DMS 273 (cell line): ENCODE results near the gene GTF2IRD2.
"Not testable (repeated sequence)": the region's sequence is repeated elsewhere in the genome, so short reads cannot be mapped to it uniquely, and the experiment has no call there.

Source experiments
- DNase-seq: peaks from one replicate; lab custom pipeline; 2025; ENCODE audit not compliant: unreplicated experiment; lab: John Stamatoyannopoulos, UW

The GTF2IRD2 gene

DNA sequence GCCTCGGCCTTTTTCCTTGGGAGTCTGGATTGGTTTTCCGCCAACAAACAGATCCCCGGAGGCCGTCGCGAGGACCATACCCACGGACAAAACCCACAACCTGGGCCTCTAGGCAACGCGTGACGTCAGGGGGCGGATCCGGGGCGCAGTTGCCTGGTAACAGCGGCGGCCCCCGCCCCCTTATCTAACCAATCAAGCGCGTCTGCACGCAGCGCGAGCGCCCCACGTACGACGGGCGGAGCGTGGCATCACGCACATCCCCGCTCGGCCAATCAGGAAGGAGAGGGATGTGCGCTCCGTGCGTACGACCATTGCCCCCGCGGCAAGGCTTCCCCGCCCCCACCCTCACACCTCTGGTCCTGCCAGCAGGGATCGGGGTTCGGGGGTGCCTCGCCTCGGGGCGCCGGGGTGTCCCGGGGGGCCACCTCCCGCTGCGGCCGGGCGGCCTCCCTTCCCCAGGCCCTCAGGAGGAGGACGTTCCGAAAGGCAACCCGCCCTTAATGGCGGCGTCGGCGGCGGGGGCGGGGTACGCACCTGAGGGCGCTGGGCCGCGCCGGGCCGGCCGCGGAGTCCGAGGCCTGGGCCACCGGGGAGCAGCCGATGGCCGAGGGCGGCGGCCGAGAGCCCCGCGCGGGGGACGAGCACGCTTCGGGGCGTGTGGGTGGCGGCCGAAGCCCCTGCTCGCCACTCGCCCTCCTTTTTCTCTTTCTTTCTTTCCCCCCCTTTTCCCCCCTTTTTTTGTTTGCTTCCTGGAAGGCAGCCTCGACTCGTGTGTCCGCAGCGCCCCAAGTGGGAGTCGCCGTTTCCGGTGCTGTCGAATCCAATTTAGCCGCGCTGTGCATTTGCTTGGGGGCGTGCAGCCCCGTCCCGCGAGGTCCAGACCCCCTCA lies at the start of gene GTF2IRD2:
GTF2IRD2 (minus strand) TSS at position 773 of the 889 bp plus-strand sequence. CDS start 15,227 bp downstream, outside the sequence.
- DNase-seq = not testable (repeated sequence)

DNA sequence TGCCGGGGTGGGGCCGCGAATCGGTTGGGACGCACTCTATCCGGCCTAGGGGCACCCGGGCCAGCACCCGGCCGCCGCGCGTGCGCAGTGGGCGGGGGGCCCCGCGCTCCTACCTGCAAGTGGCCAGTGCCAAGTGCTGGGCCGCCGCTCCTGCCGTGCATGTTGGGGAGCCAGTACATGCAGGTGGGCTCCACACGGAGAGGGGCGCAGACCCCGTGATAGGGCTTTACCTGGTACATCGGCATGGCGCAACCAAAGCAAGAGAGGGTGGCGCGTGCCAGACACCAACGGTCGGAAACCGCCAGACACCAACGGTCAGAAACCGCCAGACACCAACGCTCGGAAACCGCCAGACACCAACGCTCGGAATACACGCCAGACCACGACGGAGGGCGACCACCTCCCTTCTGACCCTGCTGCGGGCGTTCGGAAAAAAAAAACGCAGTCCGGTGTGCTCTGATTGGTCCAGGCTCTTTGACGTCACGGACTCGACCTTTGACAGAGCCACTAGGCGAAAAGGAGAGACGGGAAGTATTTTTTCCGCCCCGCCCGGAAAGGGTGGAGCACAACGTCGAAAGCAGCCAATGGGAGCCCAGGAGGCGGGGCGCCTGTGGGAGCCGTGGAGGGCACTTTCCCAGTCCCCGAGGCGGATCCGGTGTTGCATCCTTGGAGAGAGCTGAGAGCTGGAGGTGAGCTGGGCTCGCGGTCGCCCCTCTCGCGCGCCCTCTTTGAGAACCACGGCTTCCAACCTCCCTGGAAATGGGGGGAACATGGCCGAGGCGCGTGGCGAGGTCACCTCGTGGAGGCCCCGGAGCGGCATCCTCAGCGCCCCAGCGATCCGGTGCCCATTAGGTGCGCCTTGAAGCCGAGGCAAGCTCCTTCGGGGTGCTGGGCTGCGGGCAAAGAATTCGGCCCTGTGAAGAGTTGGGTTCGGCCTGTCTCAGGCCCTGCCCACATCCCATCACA lies 39.0 kb upstream of the GTF2IRD2 start:
- peak; percentile 93 for DNase-seq

DNA sequence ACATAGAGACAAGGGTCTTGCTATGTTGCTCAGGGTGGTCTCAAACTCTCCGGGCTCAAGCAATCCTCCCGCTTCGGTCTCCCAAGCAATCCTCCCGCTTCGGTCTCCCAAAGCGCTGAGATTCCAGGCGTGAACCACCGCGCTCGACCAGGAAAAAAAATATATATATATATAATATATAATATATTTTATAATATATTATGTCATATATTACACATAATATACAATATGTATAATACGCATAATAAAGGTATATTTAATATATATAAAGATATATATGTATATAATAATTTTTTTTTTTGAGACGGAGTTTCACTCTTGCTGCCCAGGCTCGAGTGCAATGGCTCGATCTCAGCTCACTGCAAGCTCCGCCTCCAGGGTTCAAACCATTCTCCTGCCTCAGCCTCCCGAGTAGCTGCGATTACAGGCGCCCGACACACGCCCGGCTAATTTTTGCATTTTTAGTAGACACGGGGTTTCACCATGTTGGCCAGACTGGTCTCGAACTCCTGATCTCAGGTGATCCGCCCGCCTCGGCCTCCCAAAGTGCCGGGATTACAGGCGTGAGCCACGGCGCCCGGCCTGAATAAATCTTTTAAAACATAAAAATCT lies 38.2 kb upstream of the GTF2IRD2 start:
- not testable (repeated sequence) for DNase-seq

DNA sequence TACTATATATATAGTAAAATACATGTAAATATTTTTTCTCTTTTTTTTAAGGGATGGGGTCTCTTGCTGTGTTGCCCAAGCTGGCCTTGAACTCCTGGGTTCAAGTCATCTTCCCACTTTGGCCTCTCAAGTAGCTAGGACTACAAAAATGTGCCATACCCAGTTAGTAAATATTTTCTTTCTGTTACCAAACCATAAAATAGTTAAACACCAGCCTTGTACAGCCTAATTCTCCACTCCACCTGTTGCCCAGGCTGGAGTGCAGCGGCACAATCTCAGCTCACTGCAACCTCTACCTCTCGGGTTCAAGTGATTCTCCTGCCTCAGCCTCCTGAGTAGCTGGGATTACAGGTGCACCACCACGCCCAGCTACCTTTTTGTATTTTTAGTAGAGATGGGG lies 33.9 kb upstream of the GTF2IRD2 start:
- not testable (repeated sequence) for DNase-seq

DNA sequence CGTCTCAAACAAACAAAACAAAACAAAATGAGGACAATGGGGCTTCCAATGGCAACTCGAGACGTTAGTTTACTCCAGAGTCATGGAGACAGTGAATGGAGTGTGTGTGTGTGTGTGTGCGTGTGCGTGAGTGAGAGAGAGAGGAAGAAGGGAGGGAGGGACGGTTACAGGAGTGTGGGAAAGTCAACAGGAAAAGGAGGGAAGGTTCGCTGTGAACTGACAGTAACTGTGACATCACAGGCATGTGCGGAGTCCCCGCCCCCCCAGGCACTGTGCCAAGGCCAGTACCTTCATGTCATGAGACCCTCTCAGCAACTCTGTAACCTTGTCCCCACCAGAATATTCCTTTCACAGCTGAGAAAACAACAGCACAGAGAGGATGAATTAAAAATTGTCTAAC lies 30.7 kb upstream of the GTF2IRD2 start:
- DNase-seq = not testable (repeated sequence)

DNA sequence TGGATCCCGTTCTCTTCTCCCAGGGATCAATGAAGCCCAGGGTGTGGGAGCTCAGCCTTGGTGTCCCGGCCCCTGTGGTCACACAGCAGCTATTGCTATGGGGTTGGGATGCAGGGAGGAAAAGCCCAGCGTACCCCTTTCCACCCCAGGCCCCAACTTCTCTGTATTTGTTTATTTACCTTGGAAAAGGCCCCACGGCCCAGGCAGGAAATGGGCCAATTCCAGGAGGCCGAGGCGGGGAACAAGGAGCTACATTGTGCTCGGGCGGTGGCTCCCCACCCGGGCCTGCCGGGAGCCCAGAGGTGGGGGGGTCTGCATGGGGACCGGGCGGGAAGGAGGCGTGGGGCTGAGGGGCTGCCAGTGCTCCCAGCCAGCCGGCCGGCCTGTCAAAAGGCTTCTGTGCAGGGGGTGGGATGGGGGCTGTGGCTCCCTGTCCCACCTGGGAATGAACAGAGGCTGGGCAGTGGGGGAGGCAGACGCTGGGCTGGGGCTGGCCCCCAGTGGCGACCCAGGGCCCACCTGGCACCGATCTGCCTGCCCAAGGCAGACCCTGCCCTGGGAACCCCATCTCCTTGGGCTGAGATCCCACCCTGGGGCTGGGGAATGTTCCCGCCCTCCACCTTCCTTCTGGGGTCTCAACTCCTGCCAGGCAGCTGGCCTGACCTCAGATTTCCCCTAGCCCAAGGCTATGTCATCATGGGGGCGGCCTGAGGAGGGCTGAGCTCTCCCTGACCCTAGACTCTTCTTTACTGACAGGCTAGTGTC lies 23.5 kb upstream of the GTF2IRD2 start:
- not testable (repeated sequence) for DNase-seq

DNA sequence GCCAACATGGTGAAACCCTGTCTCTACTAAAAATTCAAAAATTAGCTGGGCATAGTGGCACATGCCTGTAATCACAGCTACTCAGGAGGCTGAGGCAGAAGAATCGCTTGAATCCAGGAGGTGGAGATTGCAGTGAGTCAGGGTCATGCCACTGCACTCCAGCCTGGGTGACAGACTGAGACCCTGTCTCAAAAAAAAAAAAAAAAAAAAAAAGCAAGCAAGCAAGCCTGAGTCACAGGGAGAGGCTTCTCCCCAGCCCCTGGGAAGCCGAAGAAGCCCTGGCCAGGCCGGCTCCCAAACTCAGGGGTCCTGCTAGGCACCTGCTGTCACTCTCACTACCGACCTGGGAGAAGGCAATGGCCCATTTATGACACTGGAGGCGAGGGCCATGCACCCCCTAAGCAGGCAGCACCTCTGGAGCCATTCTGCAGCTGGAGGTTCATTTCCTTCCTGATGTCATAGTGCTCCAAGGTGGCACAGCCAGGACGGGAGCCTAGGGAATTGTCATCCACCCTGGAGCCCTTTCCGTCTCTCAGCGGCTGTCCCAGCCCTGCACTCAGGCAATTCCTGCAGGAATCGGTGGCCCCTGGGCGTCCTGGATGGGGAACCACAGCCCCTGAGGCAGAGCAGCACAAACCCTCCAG lies 22.8 kb upstream of the GTF2IRD2 start:
- DNase-seq = not testable (repeated sequence)

DNA sequence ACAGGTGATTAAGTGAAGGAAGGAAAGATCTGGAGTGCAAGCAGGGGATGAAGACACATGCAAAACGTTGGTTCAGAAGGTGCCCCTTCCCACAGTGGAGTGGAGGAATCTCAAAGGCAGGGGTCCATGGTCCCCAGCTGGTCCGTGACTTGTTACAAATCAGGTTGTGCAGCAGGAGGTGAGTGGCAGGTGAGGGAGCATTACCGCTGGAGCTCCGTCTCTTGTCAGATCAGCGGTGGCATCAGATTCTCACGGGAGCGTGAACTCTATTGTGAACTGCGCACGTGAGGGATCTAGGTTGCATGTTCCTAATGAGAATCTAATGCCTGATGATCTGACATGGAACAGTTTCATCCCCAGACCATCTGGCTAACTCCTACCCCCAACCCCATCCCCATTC lies 21.1 kb upstream of the GTF2IRD2 start:
- DNase-seq = not testable (repeated sequence)

DNA sequence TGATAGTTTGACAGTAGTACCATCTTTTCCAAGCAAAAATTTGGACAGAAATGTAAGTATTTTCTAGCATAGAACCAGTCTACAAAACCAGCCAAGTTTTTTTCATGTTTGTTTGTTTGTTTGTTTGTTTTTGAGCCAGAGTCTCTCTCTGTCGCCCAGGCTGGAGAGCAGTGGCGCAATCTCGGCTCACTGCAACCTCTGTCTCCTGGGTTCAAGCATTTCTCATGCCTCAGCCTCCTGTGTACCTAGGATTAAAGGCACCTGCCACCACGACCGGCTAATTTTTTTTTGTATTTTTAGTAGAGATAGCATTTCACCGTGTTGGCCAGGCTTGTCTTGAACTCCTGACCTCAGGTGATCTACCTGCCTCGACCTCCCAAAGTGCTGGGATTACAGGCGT lies 14.4 kb upstream of the GTF2IRD2 start:
- not testable (repeated sequence) for DNase-seq

DNA sequence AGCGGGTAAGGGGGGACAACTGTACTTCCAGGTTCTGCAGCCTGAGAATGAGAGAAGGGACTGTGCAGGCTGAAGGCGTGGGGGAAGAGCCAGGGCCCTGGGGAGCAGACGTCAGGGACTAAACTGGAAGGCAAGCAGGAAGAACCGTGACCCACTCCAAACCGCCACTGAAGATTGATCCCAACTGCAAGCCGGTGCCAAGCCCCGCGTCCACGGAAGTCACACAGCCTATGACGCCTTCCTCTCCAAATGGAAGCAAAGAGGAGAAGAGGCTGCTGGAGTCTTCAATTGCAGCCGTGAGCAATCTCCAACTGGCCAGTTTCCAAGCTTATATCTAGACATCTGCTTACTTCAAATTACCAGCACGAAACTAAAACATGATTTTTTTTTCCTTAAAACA lies 1.6 kb downstream of the GTF2IRD2 start:
- DNase-seq = not testable (repeated sequence)

DNA sequence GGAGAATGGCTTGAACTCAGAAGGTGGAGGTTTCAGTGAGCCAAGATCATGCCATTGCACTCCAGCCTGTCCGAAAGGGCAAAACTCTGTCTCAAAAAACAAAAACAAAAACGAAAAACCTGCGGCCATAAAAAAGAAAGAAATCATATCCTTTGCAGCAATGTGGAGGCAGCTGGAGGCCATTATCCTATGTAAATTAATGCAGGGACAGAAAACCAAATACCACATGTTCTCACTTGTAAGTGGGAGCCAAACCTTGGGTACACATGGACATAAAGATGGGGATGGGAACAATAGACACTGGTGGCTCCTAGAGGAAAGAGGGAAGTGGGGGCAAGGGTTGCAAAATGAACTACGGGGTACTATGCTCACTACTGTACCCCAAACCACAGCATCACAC lies 21.0 kb downstream of the GTF2IRD2 start:
- not testable (repeated sequence) for DNase-seq

DNA sequence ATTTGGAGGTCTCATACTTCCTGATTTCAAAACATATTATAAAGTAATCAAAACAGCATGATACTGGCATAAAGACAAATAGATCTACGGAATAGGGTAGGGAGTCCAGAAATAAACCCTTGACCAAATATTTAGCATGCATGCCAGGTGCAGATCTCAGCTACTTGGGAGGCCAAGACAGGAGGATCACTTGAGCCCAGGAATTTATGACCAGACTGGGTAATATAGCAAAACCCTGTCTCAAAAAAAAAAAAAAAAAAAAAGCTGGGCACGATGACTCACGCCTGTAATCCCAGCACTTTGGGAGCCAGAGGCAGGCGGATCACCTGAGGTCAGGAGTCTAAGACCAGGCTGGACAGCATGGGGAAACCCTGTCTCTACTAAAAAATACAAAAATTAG lies 21.4 kb downstream of the GTF2IRD2 start:
- not testable (repeated sequence) for DNase-seq

DNA sequence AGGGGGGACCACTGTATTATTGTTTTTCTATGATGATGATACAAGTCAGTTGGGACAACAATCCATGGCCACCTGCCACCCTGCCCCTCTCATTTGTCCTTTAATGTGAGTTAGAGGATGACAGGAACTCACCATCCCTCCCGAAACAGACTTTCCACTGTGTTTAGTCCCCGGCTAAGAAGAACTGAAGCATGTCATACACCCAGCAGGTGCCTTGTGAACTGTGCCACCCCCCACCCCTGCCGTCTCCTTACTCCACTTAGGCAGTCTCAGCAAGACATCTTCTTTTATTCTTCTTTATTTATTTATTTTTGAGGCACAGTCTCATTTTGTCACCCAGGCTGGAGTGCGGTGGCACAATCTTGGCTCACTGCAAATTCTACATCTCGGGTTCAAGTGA lies 30.1 kb downstream of the GTF2IRD2 start:
- not testable (repeated sequence) for DNase-seq

DNA sequence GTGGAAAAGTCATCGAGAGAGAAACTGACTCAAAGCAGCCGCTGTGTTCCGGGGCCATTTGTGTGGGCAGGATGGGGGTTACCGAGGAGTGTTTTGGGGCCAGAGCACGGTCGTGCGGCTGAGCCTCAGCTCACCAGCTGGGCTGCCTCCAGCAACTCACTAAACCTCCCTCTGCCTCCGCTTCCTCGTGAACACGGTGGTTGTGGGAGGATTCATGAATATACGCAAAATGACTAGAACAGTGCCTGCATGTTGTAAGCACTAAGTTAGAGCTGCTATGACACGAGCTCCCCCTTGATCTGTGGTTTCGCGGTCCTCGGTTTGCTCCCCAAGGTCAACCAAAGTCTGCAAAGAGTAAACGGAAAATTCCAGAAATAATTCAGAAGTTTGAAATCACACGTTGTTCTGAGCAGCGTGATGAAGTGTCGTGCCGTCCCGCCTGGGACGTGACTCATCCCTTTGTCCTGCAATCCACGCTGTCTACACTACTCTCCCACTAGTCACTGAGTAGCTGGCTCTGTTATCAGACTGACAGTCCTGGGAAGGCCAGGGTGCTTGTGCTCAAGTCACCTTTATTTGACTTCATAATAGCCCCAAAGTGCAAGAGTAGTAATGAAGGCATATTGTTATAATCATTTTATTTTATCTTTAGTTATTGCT lies 31.1 kb downstream of the GTF2IRD2 start:
- not testable (repeated sequence) for DNase-seq

DNA sequence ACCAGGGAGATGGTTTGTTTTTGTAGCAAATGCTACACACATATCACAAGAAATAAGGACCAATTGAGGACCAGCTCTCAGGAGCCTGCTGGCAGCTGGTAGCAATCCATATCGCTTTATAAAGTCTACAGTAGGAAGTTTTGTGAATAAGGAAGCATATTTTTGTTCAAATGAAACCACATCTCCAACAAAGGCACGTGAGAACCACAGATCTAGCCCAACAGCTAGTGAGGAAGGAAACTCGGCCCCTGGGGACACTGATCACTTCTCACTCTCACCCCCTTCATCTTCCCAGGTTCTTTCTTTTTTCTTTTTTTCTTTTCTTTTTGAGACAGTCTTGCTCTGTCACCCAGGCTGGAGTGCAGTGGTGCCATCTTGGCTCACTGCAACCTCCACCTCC lies 35.5 kb downstream of the GTF2IRD2 start:
- not testable (repeated sequence) for DNase-seq

DNA sequence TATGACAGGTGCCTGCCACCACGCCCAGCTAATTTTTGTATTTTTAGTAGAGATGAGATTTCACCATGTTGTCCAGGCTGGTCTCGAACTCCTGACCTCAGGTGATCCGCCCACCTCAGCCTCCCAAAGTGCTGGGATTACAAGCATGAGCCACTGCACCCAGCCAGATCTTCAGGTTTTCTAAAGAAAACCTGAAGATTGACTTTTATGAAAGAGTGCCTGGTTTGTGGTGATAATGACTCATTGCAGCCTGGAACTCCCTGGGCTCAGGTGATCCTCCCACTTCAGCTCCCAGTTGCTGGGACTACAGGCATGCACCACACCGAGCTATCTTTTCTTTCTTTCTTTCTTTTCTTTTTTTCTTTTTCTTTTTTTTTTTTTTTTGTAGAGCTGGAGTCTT lies 52.8 kb downstream of the GTF2IRD2 start:
- DNase-seq = not testable (repeated sequence)

DNA sequence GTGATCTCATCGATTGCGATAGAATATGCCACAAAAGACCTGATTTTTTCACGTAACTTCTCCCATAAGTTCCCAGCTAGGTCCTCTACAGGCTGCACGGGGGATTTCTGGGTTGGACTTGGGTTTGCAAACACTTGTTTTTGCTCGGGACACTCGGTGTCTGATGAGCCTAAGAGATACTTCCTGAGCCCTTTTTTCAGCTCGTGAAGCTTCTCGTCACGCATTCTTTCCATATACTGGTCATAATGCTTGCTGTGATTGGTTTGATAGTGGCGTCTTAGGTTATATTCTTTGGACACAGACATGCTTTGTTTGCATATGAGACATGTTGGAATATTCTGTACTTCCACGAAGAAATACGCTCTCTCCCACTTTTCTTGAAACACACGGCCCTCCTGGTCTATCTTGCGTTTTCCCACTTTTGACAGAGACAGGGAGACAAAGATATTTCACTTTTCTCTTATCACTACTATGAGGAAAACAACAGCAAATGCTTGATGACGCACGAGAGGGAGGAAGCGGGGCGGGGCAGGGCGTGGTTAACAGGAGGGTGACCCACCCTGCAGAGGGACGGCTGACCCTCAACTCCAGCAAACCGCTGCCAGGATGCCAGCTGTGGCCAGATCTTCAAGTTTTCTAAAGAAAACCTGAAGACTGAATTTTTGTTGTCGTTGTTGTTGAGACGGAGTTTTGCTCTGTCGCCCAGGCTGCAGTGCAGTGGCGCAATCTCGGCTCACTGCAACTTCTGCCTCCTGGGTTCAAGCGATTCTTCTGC lies 53.4 kb downstream of the GTF2IRD2 start:
- not testable (repeated sequence) for DNase-seq

DNA sequence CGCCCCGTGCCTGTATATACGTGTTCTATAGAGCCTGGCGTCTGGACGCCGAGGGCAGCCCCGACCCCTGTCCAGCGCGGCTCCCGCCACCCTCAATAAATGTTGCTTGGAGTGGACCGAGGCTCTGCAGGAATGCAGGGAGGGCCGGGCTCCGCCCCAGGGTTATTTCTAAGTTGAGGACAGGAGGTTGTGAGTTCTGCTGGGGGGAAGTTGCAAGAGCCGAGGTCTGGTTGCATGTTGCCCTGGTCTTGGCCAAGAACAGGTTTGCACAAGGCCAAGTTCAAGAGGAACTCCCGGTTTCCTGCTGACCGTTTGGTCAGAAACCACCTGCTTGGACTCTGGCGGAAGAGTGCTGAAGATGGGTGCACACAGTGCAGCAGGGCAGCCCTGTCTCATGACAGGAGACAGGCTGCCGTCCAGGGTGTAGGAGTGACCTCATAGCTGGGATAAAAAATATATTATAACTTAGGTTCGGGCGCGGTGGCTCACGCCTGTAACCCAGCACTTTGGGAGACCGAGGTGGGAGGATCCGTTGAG lies 62.1 kb downstream of the GTF2IRD2 start:
- DNase-seq = not testable (repeated sequence)
